Upper lobe of left lung (tissue), 6 donors: ENCODE results near the gene CEP164. TPM values are rescaled to one million over a fixed set of nuclear protein-coding genes. Genes with fewer than 3 reads are reported as not detected.

ENCODE experiments used
- ATAC-seq, 2 donors: fragments of 200-7000 bp; cut with Tn5 transposase; one replicate each; pipeline ENCODE4 v1.9.1; 2022; ENCODE audit warnings: mild to moderate bottlenecking in 2 of 2, moderate library complexity in 2 of 2; ENCODE audit not compliant: low FRiP score in 2 of 2
- DNase-seq, 2 donors: peaks; one replicate each; pipeline ENCODE4 v3.0.0-alpha.2; 2019 to 2020
- H3K27ac ChIP-seq, 4 donors: fragments of 200-600 bp; sonication (generic); one replicate each; pipeline ENCODE4 v1.5.1; 2016 to 2019
- H3K27me3 ChIP-seq, 4 donors: fragments of 200-600 bp; sonication (generic); one replicate each; pipeline ENCODE4 v1.5.1; 2017 to 2019
- H3K36me3 ChIP-seq, 4 donors: fragments of 200-600 bp; sonication (generic); one replicate each; pipeline ENCODE4 v1.5.1; 2016 to 2019
- H3K4me1 ChIP-seq, 4 donors: fragments of 200-600 bp; sonication (generic); one replicate each; pipeline ENCODE4 v1.5.1; 2018 to 2019
- H3K4me3 ChIP-seq, 4 donors: fragments of 200-600 bp; sonication (generic); one replicate each; pipeline ENCODE4 v1.5.1; 2017 to 2019; ENCODE audit warnings: mild to moderate bottlenecking in 2 of 4, moderate library complexity in 1 of 4
- H3K9me3 ChIP-seq, 4 donors: fragments of 200-600 bp; sonication (generic); one replicate each; pipeline ENCODE4 v1.5.1; 2018 to 2019
- CTCF ChIP-seq, 6 experiments: fragments of 450-650 bp in 4 of 6; fragments of 200-600 bp in 2 of 6; sonication (generic) in 2 of 6; IDR thresholded peaks; one replicate each; pipeline ENCODE4 v1.5.1; 2016 to 2019; ENCODE audit warnings: antibody characterized with exemption in 6 of 6
- EP300 ChIP-seq, 4 donors: sonication (generic); formaldehyde crosslinking; IDR thresholded peaks; one replicate each; pipeline ENCODE4 v1.5.1; 2017; ENCODE audit warnings: antibody characterized with exemption in 4 of 4, control low read depth in 2 of 4
- POLR2A ChIP-seq, 4 donors: fragments of 450-650 bp; IDR thresholded peaks; one replicate each; pipeline ENCODE4 v1.5.1; 2016 to 2017; ENCODE audit warnings: antibody characterized with exemption in 4 of 4, mild to moderate bottlenecking in 2 of 4
- POLR2AphosphoS5 ChIP-seq, 2 donors: sonication (generic); formaldehyde crosslinking; IDR thresholded peaks; one replicate each; pipeline ENCODE4 v1.5.1; 2017; ENCODE audit warnings: antibody characterized with exemption in 2 of 2
- WGBS, 2 donors: methylation state at CpG; one replicate each; pipeline ENCODE4 v1.1.5; 2017 to 2018; 5-methylcytosine and 5-hydroxymethylcytosine counted together
- total RNA-seq, 6 donors: library from RNA; depleted of rRNA in 4 of 6; stranded (reverse); fragments of >200 nt in 4 of 6; gene quantifications; one replicate each; pipeline versions ENCODE4 v1.1.0 to v1.2.1, GENCODE V29; 2016 to 2021
- donor health status: DM: no; HTN: no; CAD: no; lungs with moderate emphysema.
- donor health status: DM: no; HTN: yes; CAD: no; lungs with severe emphysema.

CEP164 gene
- total RNA-seq, 6 donors from 2014 or later, result 16.1 to 73.3 (median 27.9) TPM

- DNase-seq (no peak), ATAC-seq (no peak)
- no peaks in the 10 kb centered on the region for H3K27me3 ChIP-seq
- WGBS, 2 donors, result 95 to 96% methylated on average over 9 of the region's 10 CpGs
- H3K36me3 ChIP-seq, result peaks cover 0 to 53% (median 28%) of the 10 kb centered on the region in 4 donors
- H3K4me3 ChIP-seq, result no peak overlapping the region
- H3K27ac ChIP-seq, result no peak overlapping the region
- H3K9me3 ChIP-seq, result no peaks in the 10 kb centered on the region
- TF ChIP-seq EP300 (IDR thresholded peaks at IDR 0.05), result no peak
- no peak for TF ChIP-seq POLR2AphosphoS5 (IDR thresholded peaks at IDR 0.05)
- TF ChIP-seq CTCF (IDR thresholded peaks at IDR 0.05), result no peak
- TF ChIP-seq POLR2A (IDR thresholded peaks at IDR 0.05), result no peak
- no peaks in the 10 kb centered on the region for H3K4me1 ChIP-seq
These were observed 84.1 kb downstream of the CEP164 start for GRCh38 chr11:117411736-117412135.

GRCh38 chr11:117412176-117412575 lies 84.5 kb downstream of the CEP164 start:
- H3K27ac ChIP-seq, result no peak overlapping the region

GRCh38 chr11:117412653-117413275 lies 85.1 kb downstream of the CEP164 start:
- WGBS, 2 donors, result 93 to 95% methylated on average over 8 of the region's 8 CpGs
- no peaks in the 10 kb centered on the region for H3K27me3 ChIP-seq
- H3K9me3 ChIP-seq, result no peaks in the 10 kb centered on the region
- ATAC-seq (no peak), DNase-seq (no peak)
- no peak overlapping the region for H3K27ac ChIP-seq
- H3K4me1 ChIP-seq, result no peaks in the 10 kb centered on the region
- H3K36me3 ChIP-seq, result peaks cover 0 to 49% (median 26%) of the 10 kb centered on the region in 4 donors
- TF ChIP-seq CTCF (IDR thresholded peaks at IDR 0.05) (no peak), POLR2A (IDR thresholded peaks at IDR 0.05) (no peak), EP300 (IDR thresholded peaks at IDR 0.05) (no peak), POLR2AphosphoS5 (IDR thresholded peaks at IDR 0.05) (no peak)
- H3K4me3 ChIP-seq, result no peak overlapping the region

More at GRCh38 chr11:117412176-117412575, 84.5 kb downstream of the CEP164 start:
- 91 to 94% methylated on average over 8 to 10 of the region's 10 CpGs for WGBS, 2 donors
- Histone ChIP-seq H3K4me1 (no peaks in the 10 kb centered on the region), H3K4me3 (no peak overlapping the region), H3K27me3 (no peaks in the 10 kb centered on the region), H3K9me3 (no peaks in the 10 kb centered on the region), H3K36me3 (peaks cover 0 to 50% (median 27%) of the 10 kb centered on the region in 4 donors)
- ATAC-seq, result no peak
- TF ChIP-seq EP300 (IDR thresholded peaks at IDR 0.05), result no peak
- TF ChIP-seq CTCF (IDR thresholded peaks at IDR 0.05), result no peak
- no peak for TF ChIP-seq POLR2AphosphoS5 (IDR thresholded peaks at IDR 0.05)
- TF ChIP-seq POLR2A (IDR thresholded peaks at IDR 0.05), result no peak
- DNase-seq, result no peak

GRCh38 chr11:117413616-117414015 lies 86.0 kb downstream of the CEP164 start:
- no peaks in the 10 kb centered on the region for H3K27me3 ChIP-seq
- no peaks in the 10 kb centered on the region for H3K9me3 ChIP-seq
- 96 to 97% methylated on average over 7 of the region's 7 CpGs for whole genome bisulfite sequencing, 2 donors
- H3K4me1 ChIP-seq, result no peaks in the 10 kb centered on the region
- DNase-seq, result no peak
- no peak overlapping the region for H3K4me3 ChIP-seq
- TF ChIP-seq CTCF (IDR thresholded peaks at IDR 0.05) (no peak), POLR2A (IDR thresholded peaks at IDR 0.05) (no peak), EP300 (IDR thresholded peaks at IDR 0.05) (no peak), POLR2AphosphoS5 (IDR thresholded peaks at IDR 0.05) (no peak)
- H3K36me3 ChIP-seq, result peaks cover 0 to 40% (median 18%) of the 10 kb centered on the region in 4 donors
- H3K27ac ChIP-seq, result no peak overlapping the region
- no peak for ATAC-seq

- DNase-seq (no peak), ATAC-seq (no peak)
- WGBS, 2 donors, result 90 to 92% methylated on average over 6 of the region's 6 CpGs
- no peaks in the 10 kb centered on the region for H3K27me3 ChIP-seq
- no peak overlapping the region for H3K4me3 ChIP-seq
- H3K36me3 ChIP-seq, result peaks cover 0 to 29% (median 10%) of the 10 kb centered on the region in 4 donors
- H3K9me3 ChIP-seq, result no peaks in the 10 kb centered on the region
- no peaks in the 10 kb centered on the region for H3K4me1 ChIP-seq
- no peak for TF ChIP-seq POLR2AphosphoS5 (IDR thresholded peaks at IDR 0.05)
- TF ChIP-seq CTCF (IDR thresholded peaks at IDR 0.05), result no peak
- TF ChIP-seq EP300 (IDR thresholded peaks at IDR 0.05), result no peak
- no peak overlapping the region for H3K27ac ChIP-seq
These were observed 87.1 kb downstream of the CEP164 start for GRCh38 chr11:117414724-117415123.
